K562 (cell line): Measurements from ENCODE around the gene SCUBE1. TPM values are rescaled to one million over a fixed set of nuclear protein-coding genes. Genes with fewer than 3 reads are reported as not detected.

Source experiments
- E2F6 ChIP-seq, 2 experiments: IDR thresholded peaks; 2 replicates each; pipeline ENCODE4 v1.6.1; 2011; ENCODE audit warnings: borderline replicate concordance in 1 of 2, control low read depth in 1 of 2, low read depth in 1 of 2, low read length in 1 of 2, mild to moderate bottlenecking in 1 of 2, mixed read lengths in 1 of 2, moderate library complexity in 1 of 2; ENCODE audit not compliant: insufficient read depth in 1 of 2, insufficient read length in 1 of 2, poor library complexity in 1 of 2, severe bottlenecking in 1 of 2; ENCODE audit errors: extremely low read depth in 1 of 2
- MAX ChIP-seq: sonication (generic); formaldehyde crosslinking; IDR thresholded peaks from 2 replicates; pipeline ENCODE4 v1.9.0; 2022; ENCODE audit warnings: mild to moderate bottlenecking, missing genetic modification reagents
- MNT ChIP-seq, 2 experiments: fragments of 450-650 bp; conservative IDR thresholded peaks; 2 replicates each; pipeline ENCODE4 v1.6.1; 2017; ENCODE audit warnings: mild to moderate bottlenecking in 2 of 2, moderate library complexity in 2 of 2
- POLR2G ChIP-seq: fragments of 200-400 bp; formaldehyde crosslinking; IDR thresholded peaks from 2 replicates; pipeline ENCODE4 v1.6.1; 2017; ENCODE audit warnings: low read depth, mild to moderate bottlenecking, antibody characterized with exemption, low read length, moderate library complexity
- SAP30 ChIP-seq: fragments of 200-600 bp; sonication (generic); IDR thresholded peaks from 2 replicates; pipeline ENCODE4 v1.6.1; 2012; ENCODE audit warnings: borderline replicate concordance, low read depth, mild to moderate bottlenecking, moderate library complexity, low read length, control low read depth, inconsistent platforms; ENCODE audit not compliant: insufficient read depth, poor library complexity, severe bottlenecking
- TAF1 ChIP-seq: IDR thresholded peaks from 2 replicates; pipeline ENCODE4 v1.6.1; 2011; ENCODE audit warnings: mild to moderate bottlenecking, low read length, moderate library complexity; ENCODE audit not compliant: insufficient read depth, control insufficient read depth, severe bottlenecking; ENCODE audit errors: extremely low read depth
- TFE3 ChIP-seq: fragments of 450-650 bp; formaldehyde crosslinking; IDR thresholded peaks from 2 replicates; pipeline ENCODE4 v1.4.0; 2020; ENCODE audit warnings: mild to moderate bottlenecking, mixed read lengths
- THAP12 ChIP-seq: fragments of 250-450 bp; sonication (Bioruptor Pico); IDR thresholded peaks from 2 replicates; pipeline ENCODE4 v1.9.0; 2021; ENCODE audit warnings: mild to moderate bottlenecking, inconsistent platforms
- YY1 ChIP-seq, 3 experiments: IDR thresholded peaks; 2 replicates each; pipeline ENCODE4 v1.6.1; 2011; ENCODE audit warnings: low read length in 2 of 3, mild to moderate bottlenecking in 2 of 3, moderate library complexity in 2 of 3, borderline replicate concordance in 1 of 3, control low read depth in 1 of 3, low read depth in 1 of 3; ENCODE audit not compliant: insufficient read depth in 3 of 3, insufficient replicate concordance in 2 of 3, control insufficient read depth in 1 of 3, insufficient read length in 1 of 3; ENCODE audit errors: extremely low read depth in 1 of 3
- ZNF592 ChIP-seq: fragments of 450-650 bp; IDR thresholded peaks from 2 replicates; pipeline ENCODE4 v1.6.1; 2017; ENCODE audit warnings: antibody characterized with exemption, mild to moderate bottlenecking
- polyA plus RNA-seq, 8 experiments: library from polyadenylated mRNA; depleted of rRNA in 4 of 8; stranded (reverse) in 5 of 8; unstranded in 3 of 8; fragments of >200 nt; fragmentation: Nextera tagmentation in 2 of 8; fragmentation: Illumina TruSeq in 1 of 8; extraction: Ambion mirVana in 2 of 8; extraction: Trizol in 1 of 8; gene quantifications; 2 replicates each; pipeline versions ENCODE4 v1.2.1 to v1.2.3, GENCODE V29; 2011 to 2014; ENCODE audit warnings: inconsistent platforms in 1 of 8, missing spikeins in 1 of 8
- total RNA-seq, 7 experiments: library from RNA; depleted of rRNA in 6 of 7; stranded (reverse); fragments of >200 nt in 6 of 7; fragmentation: Illumina TruSeq in 2 of 7; extraction: Trizol in 2 of 7; gene quantifications; 2 replicates each; pipeline versions ENCODE4 v1.2.1 to v1.2.3, GENCODE V29; 2011 to 2021; ENCODE audit warnings: low replicate concordance in 1 of 7

Gene SCUBE1
- total and polyA plus RNA-seq, 9 of the 15 experiments (the other 6 are each of a cell fraction or from before 2014, with no cell fraction given): 0.03 to 0.47 (median 0.29) TPM; not detected in 6

- TF ChIP-seq TFE3 (CRISPR knock-in tag) (no peak), TAF1 (peak; percentile 25), E2F6 (IDR thresholded peaks at IDR 0.05; ENCODE audit: borderline replicate concordance in 1 of 2, extremely low read depth in 1 of 2, insufficient read depth in 1 of 2, insufficient read length in 1 of 2, low read depth in 1 of 2, low read length in 1 of 2, poor library complexity in 1 of 2, severe bottlenecking in 1 of 2) (peak; percentile 31 to 89), YY1 (IDR thresholded peaks at IDR 0.05; ENCODE audit: borderline replicate concordance in 1 of 3, control insufficient read depth in 1 of 3, extremely low read depth in 1 of 3, insufficient read depth in 3 of 3, insufficient read length in 1 of 3, insufficient replicate concordance in 2 of 3, low read depth in 1 of 3, low read length in 2 of 3) (peak in 2 of 3 experiments; percentile 69 to 78), MNT (conservative IDR thresholded peaks at IDR 0.05) (0 out of 4 replicates have a peak, but pooled peaks of 1 of the 2 experiments have one; percentile 25), MAX (CRISPR knock-in tag) (peak; percentile 70), THAP12 (peak; percentile 74), SAP30 (peak; percentile 33), POLR2G (peak; percentile 83), ZNF592 (peak; percentile 67)
Measured at GRCh38 chr22:43186272-43187170, 156.7 kb downstream of the SCUBE1 start, which contains the start of gene TTLL12 (continued).
